Measurements from ENCODE around the gene SHTN1.

SHTN1 gene

GRCh38 chr10:116917481-116917880 lies 87.5 kb downstream of the SHTN1 start:
- DNase-seq (ENCODE audit: low read depth): no peak

- DNase-seq (ENCODE audit: low read depth): no peak
Measured at GRCh38 chr10:116915340-116915739, 89.6 kb downstream of the SHTN1 start.

- DNase-seq (ENCODE audit: low read depth): no peak
Measured at GRCh38 chr10:116913695-116914094, 91.3 kb downstream of the SHTN1 start.

GRCh38 chr10:116912162-116912561 lies 92.8 kb downstream of the SHTN1 start:
- DNase-seq (ENCODE audit: low read depth): no peak

- no peak for DNase-seq (ENCODE audit: low read depth)
Measured at GRCh38 chr10:116910910-116911309, 94.1 kb downstream of the SHTN1 start.

GRCh38 chr10:116909307-116909706 lies 95.7 kb downstream of the SHTN1 start:
- DNase-seq (ENCODE audit: low read depth): no peak

GRCh38 chr10:116907245-116907987 lies 97.6 kb downstream of the SHTN1 start:
- DNase-seq (ENCODE audit: low read depth): no peak

GRCh38 chr10:116905845-116906210 lies 99.2 kb downstream of the SHTN1 start:
- DNase-seq (ENCODE audit: low read depth): no peak

- no peak for DNase-seq (ENCODE audit: low read depth)
Measured at GRCh38 chr10:116899626-116900025, 105.4 kb downstream of the SHTN1 start.

- no peak for DNase-seq (ENCODE audit: low read depth)
Measured at GRCh38 chr10:116893686-116894037, 111.3 kb downstream of the SHTN1 start.

GRCh38 chr10:116892907-116893685 lies 111.9 kb downstream of the SHTN1 start:
- no peak for DNase-seq (ENCODE audit: low read depth)

- no peak for DNase-seq (ENCODE audit: low read depth)
Measured at GRCh38 chr10:116891208-116891607, 113.8 kb downstream of the SHTN1 start.

- DNase-seq (ENCODE audit: low read depth): no peak
Measured at GRCh38 chr10:116889066-116889465, 115.9 kb downstream of the SHTN1 start.

- no peak for DNase-seq (ENCODE audit: low read depth)
Measured at GRCh38 chr10:116888380-116889055, 116.5 kb downstream of the SHTN1 start.

- DNase-seq (ENCODE audit: low read depth): no peak
Measured at GRCh38 chr10:116886772-116887171, 118.2 kb downstream of the SHTN1 start.

- no peak for DNase-seq (ENCODE audit: low read depth)
Measured at GRCh38 chr10:116882639-116883038, 122.3 kb downstream of the SHTN1 start.

GRCh38 chr10:116880716-116881482 lies 124.1 kb downstream of the SHTN1 start:
- no peak for DNase-seq (ENCODE audit: low read depth)

GRCh38 chr10:116879817-116880216 lies 125.2 kb downstream of the SHTN1 start:
- no peak for DNase-seq (ENCODE audit: low read depth)

GRCh38 chr10:116878123-116878522 lies 126.9 kb downstream of the SHTN1 start:
- no peak for DNase-seq (ENCODE audit: low read depth)

- no peak for DNase-seq (ENCODE audit: low read depth)
Measured at GRCh38 chr10:116877391-116877790, 127.6 kb downstream of the SHTN1 start.

- DNase-seq (ENCODE audit: low read depth): no peak
Measured at GRCh38 chr10:116875897-116876296, 129.1 kb downstream of the SHTN1 start.

GRCh38 chr10:116873134-116873533 lies 131.9 kb downstream of the SHTN1 start:
- DNase-seq (ENCODE audit: low read depth): no peak
